CD1c-positive myeloid dendritic cell (primary cell): ENCODE results near the gene PARS2.

Experiments used
- DNase-seq: peaks from one replicate; pipeline ENCODE4 v3.0.0-alpha.2; 2016; ENCODE audit errors: extremely low spot score

The PARS2 gene

DNA sequence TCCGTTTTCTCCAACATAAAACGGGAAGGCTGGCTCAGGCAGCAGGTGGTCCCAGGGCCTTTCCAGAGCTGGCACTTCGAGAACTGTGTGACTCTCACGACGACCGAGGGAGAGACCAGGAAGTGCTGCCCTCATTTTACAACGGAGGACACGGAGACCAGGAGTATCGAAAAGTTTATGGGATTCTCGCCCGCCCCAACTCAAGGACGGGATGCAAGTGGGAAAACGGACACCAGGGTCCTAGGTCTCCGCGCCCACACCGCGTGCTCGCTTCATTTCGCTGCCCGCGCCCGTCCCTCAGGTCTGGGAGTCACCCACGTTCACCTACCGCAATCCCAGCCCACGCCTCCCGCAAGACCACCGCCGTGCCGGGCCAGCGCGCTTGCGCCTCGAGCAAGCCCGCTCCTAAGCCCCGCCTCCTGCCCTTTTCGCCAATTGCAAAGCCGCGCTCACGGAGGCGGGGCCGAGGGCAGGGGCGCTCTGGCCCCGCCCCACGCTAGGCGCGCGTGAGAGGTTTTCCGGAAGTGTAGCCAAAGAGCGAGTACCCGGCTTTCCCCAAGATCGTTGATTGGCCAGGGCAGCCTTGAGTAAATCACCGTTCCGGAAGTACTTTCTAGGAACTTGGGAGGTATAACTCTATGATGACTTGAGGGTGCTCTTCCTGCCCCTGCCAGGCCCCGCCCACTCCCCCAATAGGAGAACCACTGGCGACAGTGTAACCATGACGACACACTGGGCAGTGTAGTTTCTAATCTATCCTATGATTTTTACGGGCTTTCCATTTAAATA, at the start of gene PARS2:
Gene PARS2 (minus strand): TSS at position 391 of the 789 bp plus-strand sequence. CDS start 5,362 bp downstream, outside the sequence.
- DNase-seq, result peak; percentile 100

DNA sequence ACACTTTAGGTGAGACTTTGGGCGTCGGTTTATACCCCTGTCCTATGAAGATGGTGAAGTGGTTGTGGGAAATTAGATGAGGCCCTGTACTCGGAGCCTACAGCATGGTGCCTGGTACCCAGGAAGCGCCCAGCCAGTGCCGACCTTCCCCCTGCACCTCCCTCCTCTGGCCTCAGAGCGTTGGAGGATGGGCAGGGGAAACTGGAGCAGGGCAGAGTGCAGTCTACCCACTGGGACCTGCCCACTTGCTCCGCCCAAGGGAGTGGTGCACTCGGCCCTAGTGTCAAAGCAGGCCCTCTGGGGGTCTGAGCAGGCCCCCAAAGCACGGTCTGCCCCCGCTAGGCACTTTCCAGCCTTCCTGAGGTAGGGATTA, 49.8 kb upstream of the PARS2 start:
- DNase-seq, result no peak

GRCh38 chr1:54813485-54814125, 49.3 kb upstream of the PARS2 start:
- no peak for DNase-seq

GRCh38 chr1:54812801-54813484, 48.6 kb upstream of the PARS2 start:
- no peak for DNase-seq

DNA sequence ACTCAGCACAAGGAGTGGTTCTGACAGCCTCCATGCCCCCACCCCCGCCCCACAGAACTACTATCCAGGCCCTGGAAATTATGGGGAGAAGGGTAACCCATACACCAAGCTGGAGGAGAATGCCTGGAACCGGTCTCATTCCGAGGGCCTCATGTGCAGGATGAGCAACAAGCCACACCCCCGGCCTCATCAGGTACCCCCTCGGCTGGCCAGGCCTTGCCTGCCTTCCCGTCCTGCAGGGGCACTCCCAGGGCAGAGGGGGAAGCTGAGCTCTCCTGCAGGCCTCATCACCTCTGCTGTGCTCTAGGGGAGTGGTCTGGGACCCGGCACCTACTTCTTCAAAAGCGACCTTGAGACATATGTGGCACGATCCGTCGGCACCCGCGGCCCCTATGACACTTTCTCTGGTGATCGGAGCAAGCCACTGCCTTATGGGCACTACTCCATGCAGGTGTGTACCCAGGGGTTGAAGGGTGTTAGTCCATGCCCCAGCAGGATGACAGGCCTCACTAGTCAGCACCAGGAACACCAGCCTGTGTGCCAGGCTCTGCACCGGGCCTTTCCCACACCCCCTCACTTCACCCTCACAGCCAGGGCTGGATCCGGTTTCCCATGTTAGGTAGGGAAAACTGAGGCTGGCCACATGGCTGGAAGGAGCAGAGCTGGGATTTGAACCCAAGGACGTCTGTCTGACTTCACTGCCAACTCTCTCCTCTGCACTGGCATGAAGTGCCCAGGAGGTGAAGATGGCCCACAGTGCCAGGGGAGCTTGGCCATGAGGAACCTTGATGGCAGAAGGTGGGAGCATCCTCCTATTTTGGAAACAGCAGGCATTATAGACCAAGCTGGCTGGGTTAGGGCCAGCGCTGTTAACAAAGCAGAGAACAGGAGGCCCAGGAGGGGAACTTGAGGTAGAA, 47.7 kb upstream of the PARS2 start:
- DNase-seq, result no peak

DNA sequence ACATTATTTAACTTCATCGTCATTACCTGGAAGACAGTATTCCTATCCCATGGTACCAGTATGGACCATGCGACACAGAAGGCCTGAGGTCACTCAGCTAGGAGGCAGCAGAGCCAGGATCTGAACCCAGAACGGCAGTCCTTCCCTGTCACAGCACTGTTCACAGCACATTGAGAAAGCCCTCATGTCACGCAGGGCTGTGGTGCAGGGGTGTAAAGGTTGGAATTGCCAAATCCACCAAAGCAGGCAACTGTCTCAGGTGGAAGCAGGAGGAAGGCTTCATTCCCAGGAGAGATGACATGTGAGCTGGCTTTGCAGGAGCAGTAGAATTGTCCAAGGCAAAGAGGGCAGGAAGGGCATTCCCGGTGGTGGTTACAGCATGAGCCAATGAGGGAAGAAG, 46.7 kb upstream of the PARS2 start:
- DNase-seq, result no peak

DNA sequence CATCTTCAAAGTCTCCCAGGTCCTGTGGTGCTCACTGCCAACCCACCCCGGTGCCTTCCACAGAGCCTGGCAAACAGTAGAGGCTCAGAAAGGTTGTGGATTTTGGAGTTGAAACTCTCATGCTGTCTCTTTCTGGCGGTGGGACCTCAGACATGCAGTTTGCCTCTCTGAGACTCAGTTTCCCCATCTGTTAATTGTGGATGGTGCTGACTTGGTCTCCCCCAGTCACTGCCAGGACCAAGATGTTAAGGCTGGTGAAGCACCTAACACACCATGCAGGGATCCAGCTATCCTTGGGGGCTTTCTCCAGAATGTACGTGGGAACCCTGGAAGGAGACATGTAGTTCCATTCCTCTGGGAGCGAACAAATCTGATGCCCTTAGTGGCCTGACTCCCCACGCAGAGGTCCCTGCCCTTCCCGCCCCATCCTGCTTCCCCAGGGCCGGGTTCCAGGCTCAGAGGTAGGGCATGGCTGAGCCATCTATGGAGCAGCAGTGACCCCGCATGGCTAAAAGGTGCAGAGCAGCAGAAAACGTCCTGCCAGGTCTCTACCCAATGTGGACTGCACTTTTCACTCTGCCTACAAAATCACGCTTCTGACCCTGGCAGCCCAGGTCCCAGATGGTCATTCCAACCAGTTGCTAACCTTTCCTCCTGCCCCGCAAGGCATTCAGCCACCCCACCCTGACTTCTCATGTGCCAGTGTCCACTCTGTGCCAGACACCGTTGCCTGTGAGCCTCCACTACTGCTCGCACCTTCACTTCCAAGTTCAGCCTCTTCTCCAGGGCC, 46.0 kb upstream of the PARS2 start:
- peak; percentile 64 for DNase-seq

GRCh38 chr1:54809496-54810074, 45.3 kb upstream of the PARS2 start:
- no peak for DNase-seq

GRCh38 chr1:54808443-54809207, 44.3 kb upstream of the PARS2 start:
- no peak for DNase-seq

GRCh38 chr1:54807756-54808155, 43.4 kb upstream of the PARS2 start:
- no peak for DNase-seq

GRCh38 chr1:54806931-54807611, 42.7 kb upstream of the PARS2 start:
- DNase-seq, result no peak

DNA sequence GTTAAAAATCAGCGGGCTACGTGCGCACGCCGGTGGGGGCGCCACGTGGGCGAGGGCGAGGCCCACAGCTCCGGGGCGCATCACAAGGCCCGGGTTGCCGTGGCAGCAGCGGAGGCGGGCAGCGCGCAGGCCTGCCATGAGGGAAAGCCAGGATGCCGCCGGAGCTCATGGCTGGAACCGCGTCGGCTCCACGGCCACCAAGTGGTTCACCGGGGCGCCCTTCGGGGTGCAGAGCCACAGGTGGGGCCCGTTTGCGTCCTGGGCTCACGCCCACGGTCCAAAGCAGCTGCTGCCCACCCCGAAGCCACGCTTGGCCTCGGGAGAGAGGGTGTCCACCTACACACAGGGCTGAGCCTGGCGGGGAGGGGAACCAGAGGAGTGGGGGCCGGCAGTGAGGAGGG, 41.7 kb upstream of the PARS2 start:
- no peak for DNase-seq

GRCh38 chr1:54805466-54805865, 41.1 kb upstream of the PARS2 start:
- no peak for DNase-seq

- DNase-seq, result no peak
These were observed 40.3 kb upstream of the PARS2 start for GRCh38 chr1:54804471-54805132.

DNA sequence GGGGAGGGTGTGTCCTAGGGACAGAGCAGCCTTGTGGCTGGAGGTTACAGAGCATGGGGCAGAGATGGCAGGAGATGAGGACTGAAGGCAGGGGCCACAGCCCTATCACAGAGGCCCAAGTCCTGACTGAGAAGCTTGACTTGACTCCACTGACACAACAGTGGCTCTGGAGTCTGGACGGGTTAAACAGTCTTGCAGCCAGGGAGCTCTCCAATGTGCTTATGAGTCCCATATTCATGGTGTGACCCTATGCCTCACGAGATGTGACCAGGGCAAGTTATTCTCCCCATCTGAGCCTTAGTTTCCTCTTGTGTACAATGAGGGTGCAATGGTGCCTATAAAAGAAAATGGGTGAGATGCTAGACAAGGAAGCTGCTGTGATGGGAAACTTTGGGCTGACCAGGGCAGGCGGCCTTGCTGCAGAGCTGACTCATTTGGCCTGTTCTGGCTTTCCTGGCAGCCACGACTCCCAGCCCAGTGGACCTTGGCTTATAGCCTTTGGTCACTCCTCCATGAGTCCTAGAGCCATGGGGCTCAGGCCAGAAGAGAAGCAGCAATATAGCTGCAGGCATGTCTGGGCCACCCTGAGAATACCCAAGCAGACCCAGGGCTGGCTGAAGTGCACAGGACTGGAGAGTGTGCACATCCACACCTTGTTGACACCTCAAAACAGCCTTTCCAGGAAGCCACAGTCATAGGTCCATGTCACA, 39.6 kb upstream of the PARS2 start:
- no peak for DNase-seq

GRCh38 chr1:54800899-54801759, 36.8 kb upstream of the PARS2 start, which contains the start of gene TTC22:
Gene TTC22 (minus strand): TSS chr1:54801323. CDS start chr1:54801163, 160 bp downstream.
- peak; percentile 51 for DNase-seq
